SK-N-SH (cell line): ENCODE results near the gene AGMAT. TPM values are rescaled to one million over a fixed set of nuclear protein-coding genes. Genes with fewer than 3 reads are reported as not detected.

Source experiments
- CTCF ChIA-PET: fragments of 300-600, 350-600 bp; formaldehyde crosslinking; extraction: SDS; loops from one replicate; lab custom pipeline; 2021; lab: Yijun Ruan, JAX
- POLR2A ChIA-PET: fragments of 350-600 bp; sonication (Branson Sonifier 250); formaldehyde crosslinking; extraction: SDS; loops from one replicate; lab custom pipeline; 2020; ENCODE audit warnings: antibody characterized with exemption, inconsistent platforms; lab: Yijun Ruan, JAX
- DNase-seq: peaks from one replicate; pipeline ENCODE4 v3.0.0; 2012
- H2AFZ ChIP-seq: fragments of 200-600 bp; sonication (generic); 2 replicates; pipeline ENCODE4 v1.8.1; 2016; ENCODE audit warnings: antibody characterized with exemption, mild to moderate bottlenecking, low read depth
- H3F3A ChIP-seq: fragments of 200-600 bp; sonication (generic); replicated peaks from 2 replicates; pipeline ENCODE3; 2016; ENCODE audit warnings: antibody characterized with exemption, mild to moderate bottlenecking; ENCODE audit not compliant: insufficient read depth
- H3K27ac ChIP-seq, 2 experiments: fragments of 200-500 bp in 1 of 2; fragments of 200-600 bp in 1 of 2; sonication (Bioruptor generic) in 1 of 2; sonication (generic), shearing (Covaris generic) in 1 of 2; 2 replicates each; pipeline versions ENCODE4 v1.5.1 to v1.6.1; 2014 to 2016; ENCODE audit warnings: low read depth in 2 of 2, inconsistent platforms in 1 of 2, low read length in 1 of 2, mild to moderate bottlenecking in 1 of 2, mixed read lengths in 1 of 2
- H3K27me3 ChIP-seq: fragments of 200-600 bp; sonication (generic), shearing (Covaris generic); 2 replicates; pipeline ENCODE4 v1.6.1; 2016; ENCODE audit warnings: mixed run types; ENCODE audit not compliant: insufficient read depth
- H3K36me3 ChIP-seq, 2 experiments: fragments of 200-500 bp in 1 of 2; fragments of 200-600 bp in 1 of 2; sonication (Bioruptor generic) in 1 of 2; sonication (generic) in 1 of 2; replicated peaks in 1 of 2; 2 replicates each; pipeline versions ENCODE3 to v1.5.1; 2014 to 2016; ENCODE audit warnings: low read length in 1 of 2, mild to moderate bottlenecking in 1 of 2; ENCODE audit not compliant: insufficient read depth in 2 of 2, control insufficient read depth in 1 of 2
- H3K4me1 ChIP-seq, 2 experiments: fragments of 200-500 bp in 1 of 2; fragments of 200-600 bp in 1 of 2; sonication (Bioruptor generic) in 1 of 2; sonication (generic), shearing (Covaris generic) in 1 of 2; 2 replicates each; pipeline versions ENCODE4 v1.5.1 to v1.6.1; 2014 to 2016; ENCODE audit warnings: low read depth in 1 of 2, low read length in 1 of 2, mixed run types in 1 of 2; ENCODE audit not compliant: insufficient read depth in 2 of 2, control insufficient read depth in 1 of 2
- H3K4me2 ChIP-seq: fragments of 200-600 bp; sonication (generic), shearing (Covaris generic); 2 replicates; pipeline ENCODE4 v1.6.1; 2017; ENCODE audit warnings: mixed run types
- H3K4me3 ChIP-seq, 2 experiments: fragments of 200-500 bp in 1 of 2; fragments of 200-600 bp in 1 of 2; sonication (Bioruptor generic) in 1 of 2; sonication (generic), shearing (Covaris generic) in 1 of 2; 2 replicates each; pipeline versions ENCODE4 v1.5.1 to v1.8.1; 2014 to 2016; ENCODE audit warnings: low read depth in 2 of 2, inconsistent platforms in 1 of 2, low read length in 1 of 2, mild to moderate bottlenecking in 1 of 2, mixed read lengths in 1 of 2, moderate library complexity in 1 of 2
- H3K79me2 ChIP-seq: fragments of 200-600 bp; sonication (generic); 2 replicates; pipeline ENCODE4 v1.8.1; 2017; ENCODE audit warnings: mild to moderate bottlenecking; ENCODE audit not compliant: insufficient read depth
- H3K9ac ChIP-seq: fragments of 200-600 bp; sonication (generic); 2 replicates; pipeline ENCODE4 v1.6.1; 2017; ENCODE audit warnings: mixed run types
- H3K9me2 ChIP-seq: fragments of 200-600 bp; sonication (generic); 2 replicates; pipeline ENCODE4 v1.6.1; 2017; ENCODE audit warnings: mixed run types
- H3K9me3 ChIP-seq: fragments of 200-600 bp; sonication (generic); 2 replicates; pipeline ENCODE4 v1.6.1; 2017; ENCODE audit warnings: mixed run types, mild to moderate bottlenecking, moderate library complexity
- H4K20me1 ChIP-seq: fragments of 200-600 bp; sonication (generic); 2 replicates; pipeline ENCODE4 v1.6.1; 2017; ENCODE audit warnings: mild to moderate bottlenecking, mixed run types; ENCODE audit not compliant: insufficient read depth
- CHD2 ChIP-seq: fragments of 150-350 bp; IDR thresholded peaks from 2 replicates; pipeline ENCODE4 v1.6.1; 2018; ENCODE audit warnings: low read length; ENCODE audit not compliant: partially characterized antibody
- EP300 ChIP-seq, 2 experiments: IDR thresholded peaks; 2 replicates each; pipeline versions ENCODE4 v1.4.0 to v1.6.1; 2012; ENCODE audit warnings: borderline replicate concordance in 1 of 2, low read depth in 1 of 2, low read length in 1 of 2
- EZH2phosphoT487 ChIP-seq: fragments of 200-600 bp; sonication (generic); IDR thresholded peaks from 2 replicates; pipeline ENCODE4 v1.6.1; 2017; ENCODE audit warnings: low read depth, mixed run types, mild to moderate bottlenecking, antibody characterized with exemption, moderate library complexity, borderline replicate concordance
- FOSL2 ChIP-seq: IDR thresholded peaks from 2 replicates; pipeline ENCODE4 v1.4.0; 2012; ENCODE audit warnings: low read depth, mild to moderate bottlenecking, moderate library complexity, borderline replicate concordance
- GABPA ChIP-seq: IDR thresholded peaks from 2 replicates; pipeline ENCODE4 v1.4.0; 2012; ENCODE audit warnings: low read depth, mild to moderate bottlenecking
- IRF3 ChIP-seq: fragments of 150-350 bp; IDR thresholded peaks from 2 replicates; pipeline ENCODE4 v1.6.1; 2016; ENCODE audit warnings: mild to moderate bottlenecking, low read depth, low read length
- NFIC ChIP-seq: IDR thresholded peaks from 2 replicates; pipeline ENCODE4 v1.4.0; 2012; ENCODE audit warnings: borderline replicate concordance
- NRF1 ChIP-seq: IDR thresholded peaks from 2 replicates; pipeline ENCODE4 v1.6.1; 2012; ENCODE audit warnings: low read depth, mild to moderate bottlenecking, low read length
- PBX3 ChIP-seq: IDR thresholded peaks from 2 replicates; pipeline ENCODE4; 2012
- RAD21 ChIP-seq: IDR thresholded peaks from 2 replicates; pipeline ENCODE4 v1.6.1; 2012; ENCODE audit warnings: mild to moderate bottlenecking, low read length
- RCOR1 ChIP-seq: fragments of 150-350 bp; IDR thresholded peaks from 2 replicates; pipeline ENCODE4 v1.6.1; 2017; ENCODE audit warnings: antibody characterized with exemption, low read length
- RFX5 ChIP-seq: IDR thresholded peaks from 2 replicates; pipeline ENCODE4 v1.6.1; 2012; ENCODE audit warnings: mild to moderate bottlenecking, improper control_type of control experiment, low read length
- RXRA ChIP-seq: IDR thresholded peaks from 2 replicates; pipeline ENCODE4 v1.4.0; 2012; ENCODE audit warnings: low read depth, mild to moderate bottlenecking, borderline replicate concordance
- SIN3A ChIP-seq: IDR thresholded peaks from 2 replicates; pipeline ENCODE4 v1.6.1; 2012; ENCODE audit warnings: low read depth, mild to moderate bottlenecking, low read length, moderate library complexity, borderline replicate concordance
- TAF1 ChIP-seq: IDR thresholded peaks from 2 replicates; pipeline ENCODE4 v1.6.1; 2012; ENCODE audit warnings: low read depth, mild to moderate bottlenecking, low read length, moderate library complexity, borderline replicate concordance
- TCF12 ChIP-seq: IDR thresholded peaks from 2 replicates; pipeline ENCODE4 v1.4.0; 2012
- TEAD4 ChIP-seq: IDR thresholded peaks from 2 replicates; pipeline ENCODE4 v1.4.0; 2012; ENCODE audit warnings: mild to moderate bottlenecking, borderline replicate concordance; ENCODE audit not compliant: insufficient read depth
- YY1 ChIP-seq: IDR thresholded peaks from 2 replicates; pipeline ENCODE4 v1.4.0; 2012; ENCODE audit warnings: low read depth, mild to moderate bottlenecking
- WGBS: methylation state at CpG from one replicate; pipeline ENCODE4 v1.1.6; 2017; ENCODE audit warnings: low lambda C conversion rate; 5-methylcytosine and 5-hydroxymethylcytosine counted together
- polyA plus RNA-seq, 3 experiments: library from polyadenylated mRNA; depleted of rRNA; stranded (reverse); fragments of >200 nt; gene quantifications; 2 replicates each; pipeline ENCODE4 v1.2.3, GENCODE V29; 2012
- TF ChIP-seq, protein P1 (sequence below): fragments of 150-350 bp; IDR thresholded peaks from 2 replicates; pipeline ENCODE4 v1.6.1; 2017; ENCODE audit warnings: antibody characterized with exemption, low read length, low read depth, borderline replicate concordance
- TF ChIP-seq, protein P2 (sequence below): IDR thresholded peaks from 2 replicates; pipeline ENCODE4 v1.4.0; 2012; ENCODE audit warnings: low read depth, borderline replicate concordance

AGMAT gene
- polyA plus RNA-seq, 1 of the 3 experiments (the other 2 are of a cell fraction): 0.66 TPM

DNA sequence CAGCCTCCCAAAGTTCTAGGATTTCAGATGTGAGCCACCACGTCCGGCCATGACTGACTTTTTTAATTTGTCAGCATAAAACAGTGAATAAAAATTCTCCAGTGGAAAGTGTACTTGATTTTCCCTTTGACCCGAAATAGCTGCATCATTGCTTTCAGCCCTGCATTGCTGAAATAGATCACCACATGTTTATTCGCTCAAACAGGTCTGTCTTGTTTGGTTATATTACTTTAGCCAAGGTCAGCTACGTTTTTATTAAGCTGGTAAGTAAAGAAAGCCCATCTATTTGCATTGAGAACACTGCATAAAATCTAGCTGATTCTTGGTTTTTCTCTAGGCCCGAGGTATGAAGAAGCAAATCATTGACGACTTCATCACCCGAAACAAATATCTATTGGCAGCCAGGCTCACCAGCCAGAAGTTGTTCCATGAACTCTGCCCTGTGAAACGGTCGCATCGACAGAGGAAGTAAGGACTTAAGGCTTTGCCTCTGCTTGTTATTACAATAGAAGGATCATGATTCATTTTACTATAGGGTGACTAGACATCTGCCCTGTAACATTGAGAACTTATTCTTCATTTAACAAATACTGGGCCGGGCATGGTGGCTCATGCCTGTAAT lies 25.6 kb downstream of the AGMAT start:
- CTCF ChIA-PET: no interaction called here
- no peak overlapping the region for H2AFZ ChIP-seq

GRCh38 chr1:15558516-15558915 lies 26.3 kb downstream of the AGMAT start:
- TF ChIP-seq RFX5: no peak
- TF ChIP-seq, protein P1, sequence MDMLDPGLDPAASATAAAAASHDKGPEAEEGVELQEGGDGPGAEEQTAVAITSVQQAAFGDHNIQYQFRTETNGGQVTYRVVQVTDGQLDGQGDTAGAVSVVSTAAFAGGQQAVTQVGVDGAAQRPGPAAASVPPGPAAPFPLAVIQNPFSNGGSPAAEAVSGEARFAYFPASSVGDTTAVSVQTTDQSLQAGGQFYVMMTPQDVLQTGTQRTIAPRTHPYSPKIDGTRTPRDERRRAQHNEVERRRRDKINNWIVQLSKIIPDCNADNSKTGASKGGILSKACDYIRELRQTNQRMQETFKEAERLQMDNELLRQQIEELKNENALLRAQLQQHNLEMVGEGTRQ: no peak
- TF ChIP-seq EP300 (IDR thresholded peaks at IDR 0.05; ENCODE audit: borderline replicate concordance in 1 of 2, low read depth in 1 of 2, low read length in 1 of 2): no peak
- TF ChIP-seq RCOR1: no peak
- no peak for TF ChIP-seq TCF12
- TF ChIP-seq PBX3: no peak
- TF ChIP-seq RXRA: no peak
- TF ChIP-seq, all 33 proteins: peak for 0
- Histone ChIP-seq H3K27me3 (no peaks in the 10 kb centered on the region), H4K20me1 (no peaks in the 10 kb centered on the region), H2AFZ (no peak overlapping the region), H3K36me3 (peaks cover 23 to 35% of the 10 kb centered on the region in 2 experiments), H3K9me3 (no peaks in the 10 kb centered on the region), H3K27ac (no peak overlapping the region), H3K4me1 (no peaks in the 10 kb centered on the region), H3K4me3 (no peak overlapping the region), H3F3A (peaks cover 3% of the 10 kb centered on the region), H3K79me2 (no peaks in the 10 kb centered on the region), H3K9ac (no peak overlapping the region), H3K9me2 (no peaks in the 10 kb centered on the region), H3K4me2 (no peak overlapping the region)
- CTCF ChIA-PET: no interaction called here
- POLR2A ChIA-PET: no interaction called here
- WGBS: 96% methylated on average over 4 of the region's 4 CpGs
- no peak for DNase-seq

More for the DNA sequence above, 25.6 kb downstream of the AGMAT start:
- Histone ChIP-seq H3F3A (peaks cover 2% of the 10 kb centered on the region), H3K4me3 (no peak overlapping the region), H3K9ac (no peak overlapping the region), H4K20me1 (no peaks in the 10 kb centered on the region), H3K27me3 (no peaks in the 10 kb centered on the region), H3K4me1 (no peaks in the 10 kb centered on the region), H3K9me3 (no peaks in the 10 kb centered on the region), H3K79me2 (no peaks in the 10 kb centered on the region), H3K27ac (no peak overlapping the region), H3K9me2 (no peaks in the 10 kb centered on the region), H3K4me2 (no peak overlapping the region), H3K36me3 (peaks cover 30 to 31% of the 10 kb centered on the region in 2 experiments)
- no peak for TF ChIP-seq NRF1
- TF ChIP-seq RCOR1: no peak
- TF ChIP-seq TAF1: no peak
- TF ChIP-seq, protein P2, sequence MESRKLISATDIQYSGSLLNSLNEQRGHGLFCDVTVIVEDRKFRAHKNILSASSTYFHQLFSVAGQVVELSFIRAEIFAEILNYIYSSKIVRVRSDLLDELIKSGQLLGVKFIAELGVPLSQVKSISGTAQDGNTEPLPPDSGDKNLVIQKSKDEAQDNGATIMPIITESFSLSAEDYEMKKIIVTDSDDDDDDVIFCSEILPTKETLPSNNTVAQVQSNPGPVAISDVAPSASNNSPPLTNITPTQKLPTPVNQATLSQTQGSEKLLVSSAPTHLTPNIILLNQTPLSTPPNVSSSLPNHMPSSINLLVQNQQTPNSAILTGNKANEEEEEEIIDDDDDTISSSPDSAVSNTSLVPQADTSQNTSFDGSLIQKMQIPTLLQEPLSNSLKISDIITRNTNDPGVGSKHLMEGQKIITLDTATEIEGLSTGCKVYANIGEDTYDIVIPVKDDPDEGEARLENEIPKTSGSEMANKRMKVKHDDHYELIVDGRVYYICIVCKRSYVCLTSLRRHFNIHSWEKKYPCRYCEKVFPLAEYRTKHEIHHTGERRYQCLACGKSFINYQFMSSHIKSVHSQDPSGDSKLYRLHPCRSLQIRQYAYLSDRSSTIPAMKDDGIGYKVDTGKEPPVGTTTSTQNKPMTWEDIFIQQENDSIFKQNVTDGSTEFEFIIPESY: no peak
- TF ChIP-seq GABPA: no peak
- TF ChIP-seq IRF3: no peak
- no peak for TF ChIP-seq FOSL2
- TF ChIP-seq YY1: no peak
- TF ChIP-seq TEAD4: no peak
- TF ChIP-seq NFIC: no peak
- no peak for TF ChIP-seq SIN3A
- TF ChIP-seq TCF12: no peak
- TF ChIP-seq EZH2phosphoT487: no peak
- no peak for TF ChIP-seq RXRA
- no peak for TF ChIP-seq RAD21
- TF ChIP-seq CHD2: no peak
- WGBS: 96% methylated on average over 12 of the region's 12 CpGs
- POLR2A ChIA-PET: no interaction called here
- DNase-seq: no peak
